Cardiac muscle cell (in vitro differentiated cells and primary cell): ENCODE data around the gene SLC5A7. TPM values are rescaled to one million over a fixed set of nuclear protein-coding genes. Genes with fewer than 3 reads are reported as not detected.

Experiments
- DNase-seq, 2 donors: peaks; one replicate each; pipeline versions ENCODE4 v3.0.0 to v3.0.0-alpha.2; 2010 to 2017; ENCODE audit warnings: low read depth in 1 of 2, low spot score in 1 of 2
- H3K27ac ChIP-seq: fragments of 200-600 bp; sonication (generic); 2 replicates; pipeline ENCODE4 v1.5.1; 2016
- H3K27me3 ChIP-seq: fragments of 200-600 bp; sonication (generic); 2 replicates; pipeline ENCODE4 v1.6.0; 2016; ENCODE audit warnings: control low read depth
- H3K36me3 ChIP-seq: fragments of 200-600 bp; sonication (generic); 2 replicates; pipeline ENCODE4 v1.5.1; 2016; ENCODE audit warnings: control low read depth
- H3K4me1 ChIP-seq: fragments of 200-600 bp; sonication (generic); 2 replicates; pipeline ENCODE4 v1.8.1; 2017; ENCODE audit warnings: low read depth, mild to moderate bottlenecking, mixed run types
- H3K4me3 ChIP-seq: fragments of 200-600 bp; sonication (generic); 2 replicates; pipeline ENCODE4 v1.5.1; 2016; ENCODE audit warnings: mild to moderate bottlenecking
- H3K9me3 ChIP-seq: fragments of 200-600 bp; sonication (generic); 2 replicates; pipeline ENCODE4 v1.5.1; 2017; ENCODE audit warnings: low read depth, mild to moderate bottlenecking, control low read depth
- polyA plus RNA-seq: library from polyadenylated mRNA; unstranded; fragments of >200 nt; fragmentation: Nextera tagmentation; extraction: Ambion mirVana; gene quantifications from 2 replicates; pipeline ENCODE4 v1.2.1, GENCODE V29; 2016
- total RNA-seq: library from RNA; depleted of rRNA; stranded (reverse); fragments of >200 nt; gene quantifications from 2 replicates; pipeline ENCODE4 v1.2.3, GENCODE V29; 2016
- TF ChIP-seq, protein P1 (sequence below): IDR thresholded peaks from 2 replicates; pipeline ENCODE4 v1.5.1; 2012; ENCODE audit warnings: low read depth, mild to moderate bottlenecking, low read length

SLC5A7 gene
- total and polyA plus RNA-seq, 2 experiments from 2014 or later: 0.06 TPM; not detected in 1

DNA sequence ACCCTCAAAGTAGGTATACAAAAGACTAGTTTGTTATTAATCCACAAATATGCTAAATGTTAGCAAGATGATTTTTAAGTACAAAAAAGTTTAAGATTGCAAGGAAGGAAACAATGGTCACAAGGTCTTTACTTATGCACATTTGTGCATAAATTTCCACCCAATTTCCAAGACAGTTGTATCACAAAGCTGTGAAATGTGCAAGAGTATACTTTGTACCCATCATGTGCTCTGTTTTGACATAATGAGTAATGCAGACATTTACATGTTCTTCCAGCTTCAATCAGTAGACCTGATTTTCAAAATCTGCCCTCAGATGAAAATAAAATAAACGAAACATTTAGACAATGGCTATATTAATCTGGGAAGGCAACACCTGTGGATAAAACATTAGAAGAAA is 27.0 kb downstream of the SLC5A7 start:
- TF ChIP-seq, protein P1, sequence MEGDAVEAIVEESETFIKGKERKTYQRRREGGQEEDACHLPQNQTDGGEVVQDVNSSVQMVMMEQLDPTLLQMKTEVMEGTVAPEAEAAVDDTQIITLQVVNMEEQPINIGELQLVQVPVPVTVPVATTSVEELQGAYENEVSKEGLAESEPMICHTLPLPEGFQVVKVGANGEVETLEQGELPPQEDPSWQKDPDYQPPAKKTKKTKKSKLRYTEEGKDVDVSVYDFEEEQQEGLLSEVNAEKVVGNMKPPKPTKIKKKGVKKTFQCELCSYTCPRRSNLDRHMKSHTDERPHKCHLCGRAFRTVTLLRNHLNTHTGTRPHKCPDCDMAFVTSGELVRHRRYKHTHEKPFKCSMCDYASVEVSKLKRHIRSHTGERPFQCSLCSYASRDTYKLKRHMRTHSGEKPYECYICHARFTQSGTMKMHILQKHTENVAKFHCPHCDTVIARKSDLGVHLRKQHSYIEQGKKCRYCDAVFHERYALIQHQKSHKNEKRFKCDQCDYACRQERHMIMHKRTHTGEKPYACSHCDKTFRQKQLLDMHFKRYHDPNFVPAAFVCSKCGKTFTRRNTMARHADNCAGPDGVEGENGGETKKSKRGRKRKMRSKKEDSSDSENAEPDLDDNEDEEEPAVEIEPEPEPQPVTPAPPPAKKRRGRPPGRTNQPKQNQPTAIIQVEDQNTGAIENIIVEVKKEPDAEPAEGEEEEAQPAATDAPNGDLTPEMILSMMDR: no peak
- DNase-seq: no peak
- peaks cover 4% of the 10 kb centered on the region for H3K9me3 ChIP-seq

GRCh38 chr2:108022628-108023027 is 36.3 kb downstream of the SLC5A7 start:
- H3K27ac ChIP-seq: no peak overlapping the region
- H3K27me3 ChIP-seq: no peaks in the 10 kb centered on the region
- H3K4me1 ChIP-seq: no peaks in the 10 kb centered on the region
- TF ChIP-seq, protein P1: no peak
- no peaks in the 10 kb centered on the region for H3K9me3 ChIP-seq
- no peak for DNase-seq
- no peak overlapping the region for H3K4me3 ChIP-seq
- H3K36me3 ChIP-seq: no peaks in the 10 kb centered on the region

More for the DNA sequence above, 27.0 kb downstream of the SLC5A7 start:
- Histone ChIP-seq H3K4me3 (no peak overlapping the region), H3K27ac (no peak overlapping the region), H3K27me3 (no peaks in the 10 kb centered on the region), H3K4me1 (no peaks in the 10 kb centered on the region), H3K36me3 (no peaks in the 10 kb centered on the region)

DNA sequence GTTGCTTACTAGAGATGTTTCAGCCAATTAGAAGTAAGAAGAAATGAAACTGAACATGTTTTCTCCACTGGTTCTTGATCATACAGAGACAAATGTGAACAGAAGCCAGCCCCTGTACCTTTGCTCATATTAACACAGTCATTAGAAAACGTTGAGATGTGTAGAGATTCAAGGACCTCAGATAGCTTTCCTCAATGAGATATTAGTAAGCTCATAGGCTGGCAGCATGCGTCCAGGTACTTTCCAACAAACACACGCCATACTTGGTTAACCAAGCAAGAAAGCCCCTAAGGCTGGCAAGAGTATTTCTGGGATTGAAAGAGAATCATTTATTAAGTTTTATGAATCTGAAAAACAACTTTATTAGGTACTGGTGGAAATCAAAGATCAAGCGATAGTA is 37.5 kb downstream of the SLC5A7 start:
- TF ChIP-seq, protein P1: no peak
- Histone ChIP-seq H3K4me1 (no peaks in the 10 kb centered on the region), H3K27me3 (no peaks in the 10 kb centered on the region), H3K36me3 (no peaks in the 10 kb centered on the region), H3K9me3 (no peaks in the 10 kb centered on the region), H3K4me3 (no peak overlapping the region), H3K27ac (no peak overlapping the region)
- no peak for DNase-seq

GRCh38 chr2:108026092-108026794 is 39.9 kb downstream of the SLC5A7 start:
- no peak for DNase-seq
- H3K27ac ChIP-seq: no peak overlapping the region
- H3K4me3 ChIP-seq: no peak overlapping the region
- H3K9me3 ChIP-seq: no peaks in the 10 kb centered on the region
- no peaks in the 10 kb centered on the region for H3K4me1 ChIP-seq
- TF ChIP-seq, protein P1: no peak
- H3K27me3 ChIP-seq: no peaks in the 10 kb centered on the region
- H3K36me3 ChIP-seq: no peaks in the 10 kb centered on the region

DNA sequence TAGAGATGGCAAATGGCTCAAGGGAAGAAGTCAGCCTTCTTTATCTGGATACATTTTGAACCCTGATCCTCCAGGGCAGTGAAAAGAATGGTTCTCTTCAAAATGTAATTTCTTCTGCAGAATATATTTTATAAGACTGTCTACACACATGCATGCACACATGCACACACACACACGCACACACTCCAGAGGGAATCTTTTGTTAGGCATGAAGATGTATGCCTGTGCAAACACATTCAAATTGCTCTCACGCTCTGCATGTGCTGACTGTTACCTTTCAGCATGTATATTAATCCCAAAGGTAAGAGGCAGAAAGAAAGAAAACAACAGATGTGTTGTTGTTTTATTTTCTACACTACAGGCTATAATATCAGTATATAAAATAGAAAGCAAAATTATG is 43.2 kb downstream of the SLC5A7 start:
- Histone ChIP-seq H3K9me3 (no peaks in the 10 kb centered on the region), H3K36me3 (no peaks in the 10 kb centered on the region), H3K27me3 (no peaks in the 10 kb centered on the region), H3K4me3 (no peak overlapping the region), H3K4me1 (no peaks in the 10 kb centered on the region), H3K27ac (no peak overlapping the region)
- no peak for DNase-seq
- TF ChIP-seq, protein P1: no peak

- no peak overlapping the region for H3K27ac ChIP-seq
- H3K4me1 ChIP-seq: no peaks in the 10 kb centered on the region
- H3K27me3 ChIP-seq: no peaks in the 10 kb centered on the region
- no peaks in the 10 kb centered on the region for H3K9me3 ChIP-seq
- H3K4me3 ChIP-seq: no peak overlapping the region
- H3K36me3 ChIP-seq: no peaks in the 10 kb centered on the region
- TF ChIP-seq, protein P1: no peak
- DNase-seq: no peak
These were observed 43.6 kb downstream of the SLC5A7 start for GRCh38 chr2:108029912-108030311.
